ENCODE results near the gene EPB41L2. TPM values are rescaled to one million over a fixed set of nuclear protein-coding genes. Genes with fewer than 3 reads are reported as not detected.
"Not testable (repeated sequence)": the region's sequence is repeated elsewhere in the genome, so short reads cannot be mapped to it uniquely, and the experiment has no call there.

EPB41L2 gene
- total RNA-seq, 2 donors from 2014 or later: 143 to 193 TPM

DNA sequence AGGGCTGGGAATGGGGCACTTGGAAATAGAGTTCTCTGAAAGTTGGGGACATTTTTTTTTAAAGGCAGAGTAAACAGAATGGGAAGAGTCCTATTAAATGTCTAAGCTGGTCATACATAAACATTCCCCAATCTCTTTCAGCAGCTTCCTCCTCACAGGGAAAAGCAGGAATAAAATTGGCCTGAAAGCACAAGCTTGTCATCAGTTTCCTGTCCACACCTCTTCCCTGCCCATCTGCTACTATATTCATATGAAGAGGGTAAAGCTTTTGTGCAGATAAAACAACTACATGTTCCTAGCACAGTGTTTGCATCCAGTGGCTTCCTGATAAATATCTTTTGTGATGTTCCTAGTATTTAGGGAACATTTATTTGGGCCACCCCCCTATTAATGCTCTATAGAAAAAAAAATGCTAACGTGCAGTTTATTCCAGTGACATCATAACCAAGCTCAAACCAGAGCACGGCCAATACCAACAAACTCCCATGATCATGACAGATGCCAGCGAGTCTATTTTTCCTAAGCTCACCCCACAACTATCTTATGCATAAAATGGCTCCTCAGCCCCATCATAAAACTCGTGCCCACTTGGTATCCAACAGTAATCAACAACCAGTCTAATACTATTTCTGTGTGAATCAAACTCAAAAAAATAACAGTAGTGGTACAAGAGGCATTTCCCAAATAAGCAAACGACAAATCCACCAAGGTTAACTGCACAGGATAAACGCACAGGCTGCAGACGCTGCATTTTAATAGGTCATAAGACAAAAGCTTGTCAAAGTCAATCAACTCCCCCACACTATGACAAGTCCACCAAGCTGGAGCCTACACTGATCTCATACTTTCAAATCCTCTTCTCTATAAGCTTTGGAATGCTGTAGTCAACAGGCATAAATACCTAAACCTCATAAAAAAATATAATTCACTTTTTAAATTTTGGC lies 95.3 kb downstream of the EPB41L2 start:
- intact Hi-C loops (cut with DNase I): no loop called here
- DNase-seq (ENCODE audit: low spot score): no peak

DNA sequence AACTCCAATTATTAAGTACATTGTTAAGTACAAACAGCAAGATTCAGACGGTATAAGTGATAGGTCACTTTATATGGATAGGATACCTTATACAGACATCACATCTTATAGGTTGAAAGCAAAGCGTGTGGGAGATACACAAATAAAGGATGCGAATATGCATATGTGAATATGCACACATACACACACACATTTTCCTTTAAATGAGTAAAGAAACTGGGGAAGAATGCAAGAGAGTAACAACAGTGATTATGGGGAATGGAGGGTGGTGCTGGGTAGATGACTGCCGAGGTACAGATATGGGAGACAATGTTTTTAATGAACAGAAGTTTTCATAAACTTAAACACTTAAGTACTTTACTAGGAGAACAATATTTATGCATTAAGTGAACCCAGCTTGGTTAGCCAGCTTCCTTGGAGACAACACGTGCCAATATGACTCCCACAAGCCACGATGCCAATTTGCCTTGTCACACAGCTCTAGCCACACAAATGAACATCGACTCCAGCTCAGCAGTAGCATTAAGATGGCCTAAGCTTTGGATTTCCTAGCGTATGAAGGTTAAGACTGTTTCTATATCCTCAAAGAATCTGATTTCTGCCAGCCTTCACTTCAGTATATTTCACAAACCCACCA lies 96.6 kb downstream of the EPB41L2 start:
- DNase-seq (ENCODE audit: low spot score): no peak
- intact Hi-C loops (cut with DNase I): no loop called here

DNA sequence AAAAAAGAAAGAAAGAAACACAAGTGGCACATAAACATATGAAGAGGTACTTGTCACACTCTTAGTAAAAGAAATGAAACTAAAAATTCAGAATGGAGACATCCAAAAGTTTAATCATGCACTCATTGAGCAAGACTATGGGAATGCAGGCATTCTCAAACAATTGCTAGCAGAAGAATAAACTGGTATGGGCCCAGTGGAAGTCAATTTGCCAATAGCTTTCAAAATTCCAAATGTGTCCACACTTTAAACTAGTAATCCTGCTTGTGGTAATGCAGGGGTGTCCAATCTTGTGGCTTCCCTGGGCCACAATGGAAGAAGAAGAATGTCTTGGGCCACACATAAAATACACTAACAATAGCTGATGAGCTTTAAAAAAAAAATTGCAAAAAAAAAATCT lies 97.4 kb downstream of the EPB41L2 start:
- DNase-seq (ENCODE audit: low spot score): no peak
- intact Hi-C loops (cut with DNase I): no loop called here

DNA sequence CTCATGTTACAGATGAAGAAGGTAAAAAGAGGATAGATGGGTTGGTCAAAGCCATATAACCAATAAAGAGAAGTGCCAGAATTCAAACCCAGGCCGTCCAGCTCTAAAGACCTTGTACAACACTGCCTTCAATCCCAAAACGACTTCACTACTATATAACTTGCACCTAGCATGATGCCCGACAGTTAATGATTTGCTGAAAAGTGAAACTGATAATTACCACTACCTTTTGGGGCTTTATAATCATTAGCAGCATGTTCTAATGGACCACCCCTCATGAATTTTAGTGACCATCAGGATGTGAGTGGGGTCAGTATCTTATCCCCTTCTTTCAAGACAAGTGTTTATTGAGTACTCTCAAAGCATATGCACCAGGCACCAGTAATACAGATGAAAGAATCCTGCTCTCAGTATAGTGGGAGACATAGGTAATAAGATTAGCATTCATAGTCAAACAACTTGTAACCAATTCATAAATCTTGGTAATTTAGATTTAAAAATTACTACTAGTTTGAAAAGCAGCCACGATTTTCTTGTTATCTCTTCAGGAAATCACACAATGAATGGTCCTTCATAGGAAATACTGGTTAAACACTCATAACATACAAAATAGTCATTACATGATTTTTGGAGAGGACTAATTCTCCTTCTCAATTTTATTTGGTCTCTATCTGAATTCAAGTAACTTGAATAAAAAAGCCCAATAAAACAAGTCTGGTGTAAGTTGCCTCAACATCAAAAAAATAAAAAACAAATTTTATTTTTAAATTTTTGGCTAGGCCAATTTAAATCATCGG lies 98.0 kb downstream of the EPB41L2 start:
- DNase-seq (ENCODE audit: low spot score): no peak
- intact Hi-C loops (cut with DNase I): no loop called here

DNA sequence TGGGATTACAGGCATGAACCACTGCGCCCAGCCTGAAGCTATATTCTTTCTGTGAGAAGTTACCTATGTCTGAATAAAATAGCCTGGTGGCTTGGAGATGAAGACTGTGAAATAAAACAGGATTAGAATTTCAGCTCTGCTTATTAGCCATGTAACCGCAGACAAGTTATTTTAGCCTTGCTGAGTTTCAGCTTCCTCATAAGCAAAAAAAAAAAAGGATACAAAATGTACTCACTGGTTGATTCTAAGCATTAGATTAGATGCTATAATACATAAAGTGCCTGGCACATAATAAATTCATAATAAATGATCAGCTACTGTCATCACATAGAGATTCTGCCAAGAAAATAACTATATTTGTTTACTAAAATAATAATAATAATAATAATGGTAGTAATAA lies 98.8 kb downstream of the EPB41L2 start:
- intact Hi-C loops (cut with DNase I): no loop called here
- no peak for DNase-seq (ENCODE audit: low spot score)

DNA sequence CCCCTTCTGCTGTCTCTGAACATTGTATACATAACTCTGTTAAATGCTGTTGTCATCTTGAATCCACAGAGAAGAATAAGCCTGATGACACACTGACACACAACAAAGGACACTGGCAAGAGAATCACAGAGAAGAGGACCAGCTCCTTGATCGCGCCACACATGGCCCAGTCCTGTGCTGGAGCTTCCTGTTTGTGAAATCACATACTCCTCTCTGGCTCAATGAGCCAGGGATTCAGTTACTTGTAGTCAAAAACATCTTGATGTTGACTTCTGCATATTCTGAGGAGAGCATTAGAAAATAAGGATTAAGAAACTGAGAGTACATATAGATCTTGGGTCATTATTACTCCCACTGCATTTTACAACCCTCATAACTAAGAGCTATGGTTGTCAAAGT lies 100.1 kb downstream of the EPB41L2 start:
- intact Hi-C loops (cut with DNase I): no loop called here
- no peak for DNase-seq (ENCODE audit: low spot score)

DNA sequence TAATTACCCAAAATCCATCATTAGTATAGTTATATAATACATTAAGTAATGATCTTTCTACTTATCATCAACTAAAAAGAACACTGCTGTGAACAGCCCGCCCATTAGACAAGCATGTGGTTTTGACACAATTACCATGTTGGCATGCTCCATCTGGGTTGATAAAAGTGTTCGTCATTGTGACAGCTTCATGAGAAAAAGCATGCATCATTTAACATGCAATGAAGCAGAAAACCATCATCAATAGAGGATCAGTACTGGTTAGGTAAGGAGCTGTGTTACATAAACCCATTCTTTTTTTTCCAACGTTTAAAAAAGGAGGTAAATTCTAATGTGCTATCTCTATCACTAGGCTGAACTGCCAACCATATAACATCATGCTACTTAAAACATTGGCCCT lies 101.9 kb downstream of the EPB41L2 start:
- intact Hi-C loops (cut with DNase I): no loop called here
- DNase-seq (ENCODE audit: low spot score): no peak

DNA sequence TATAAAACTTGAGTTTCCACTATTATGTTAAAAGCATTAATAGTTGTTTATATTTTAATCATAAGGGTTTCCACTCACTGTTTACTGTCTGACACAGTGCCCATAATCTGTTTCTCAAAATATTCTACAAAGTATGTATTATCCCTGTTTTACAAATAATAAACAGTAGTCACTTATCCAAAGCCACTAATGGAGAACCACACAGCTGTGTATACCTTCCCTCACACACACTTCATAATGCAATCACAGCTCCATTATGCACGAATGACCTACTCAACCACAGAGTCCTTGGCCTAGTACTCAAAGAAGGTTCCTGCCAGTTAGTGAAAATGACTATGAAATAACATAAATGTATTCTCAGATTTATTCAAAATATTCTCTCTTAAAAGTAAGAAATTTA lies 103.1 kb downstream of the EPB41L2 start:
- no peak for DNase-seq (ENCODE audit: low spot score)
- intact Hi-C loops (cut with DNase I): no loop called here

DNA sequence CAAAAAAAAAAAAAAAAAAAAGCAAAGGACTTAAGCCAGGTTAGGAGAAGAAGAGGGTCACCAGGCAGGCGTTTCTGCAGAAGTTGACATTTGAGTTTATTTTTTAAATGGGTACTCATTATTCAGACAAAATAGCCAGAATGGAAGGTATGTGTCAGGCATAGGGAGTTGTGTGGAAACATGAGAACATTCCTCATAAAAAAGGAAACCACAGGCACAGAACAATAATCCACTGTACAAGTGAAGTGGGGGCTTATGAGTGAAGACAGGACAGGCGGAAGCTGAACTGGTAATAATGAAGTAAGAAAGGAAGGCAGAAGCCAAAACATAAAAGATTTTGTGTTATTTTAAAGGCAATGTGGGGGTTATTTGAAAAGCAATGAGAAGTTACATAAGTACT lies 104.6 kb downstream of the EPB41L2 start:
- intact Hi-C loops (cut with DNase I): no loop called here
- no peak for DNase-seq (ENCODE audit: low spot score)

DNA sequence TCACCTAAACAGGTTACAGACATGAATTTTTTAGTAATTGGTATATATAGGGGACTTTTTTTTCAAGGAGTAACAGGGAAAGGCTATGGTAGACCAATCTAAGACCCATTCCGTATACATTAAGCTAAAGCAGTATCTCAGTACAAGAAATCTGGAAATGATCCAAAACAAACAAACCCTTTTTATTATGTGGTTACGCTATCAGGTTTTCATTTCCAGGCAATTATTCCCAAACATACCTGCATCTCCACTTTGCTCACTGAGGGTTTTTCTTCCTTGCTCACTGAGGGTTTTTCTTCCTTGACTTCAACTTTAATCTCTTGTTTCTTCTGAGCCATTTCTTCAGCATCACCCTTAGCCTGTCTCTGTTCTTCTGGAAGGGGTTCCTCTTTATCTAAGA lies 107.3 kb downstream of the EPB41L2 start:
- intact Hi-C loops (cut with DNase I): no loop called here
- no peak for DNase-seq (ENCODE audit: low spot score)

DNA sequence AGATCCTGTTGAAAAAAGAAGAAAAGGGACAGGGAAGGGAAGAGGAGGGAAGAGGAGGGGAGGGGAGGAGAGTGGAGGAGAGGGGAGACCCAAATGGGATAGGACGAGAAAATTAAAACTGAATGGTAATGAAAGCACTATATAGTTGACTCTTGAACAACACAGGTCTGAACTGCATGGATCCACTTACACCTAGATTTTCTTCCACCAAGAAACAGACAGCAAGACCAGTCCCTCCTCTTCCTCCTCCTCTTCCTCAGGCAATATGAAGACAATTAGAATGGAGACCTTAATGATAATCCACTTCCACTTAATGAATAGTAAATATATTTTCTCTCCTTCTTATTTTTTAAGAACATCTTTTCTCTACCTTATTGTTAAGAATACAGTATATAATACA lies 113.5 kb downstream of the EPB41L2 start:
- DNase-seq (ENCODE audit: low spot score): no peak
- intact Hi-C loops (cut with DNase I): loop anchor here in 1 of 2 donors (5.0 kb wide), 1 partner anchor 82 kb away; no protein-coding TSS in a partner anchor

DNA sequence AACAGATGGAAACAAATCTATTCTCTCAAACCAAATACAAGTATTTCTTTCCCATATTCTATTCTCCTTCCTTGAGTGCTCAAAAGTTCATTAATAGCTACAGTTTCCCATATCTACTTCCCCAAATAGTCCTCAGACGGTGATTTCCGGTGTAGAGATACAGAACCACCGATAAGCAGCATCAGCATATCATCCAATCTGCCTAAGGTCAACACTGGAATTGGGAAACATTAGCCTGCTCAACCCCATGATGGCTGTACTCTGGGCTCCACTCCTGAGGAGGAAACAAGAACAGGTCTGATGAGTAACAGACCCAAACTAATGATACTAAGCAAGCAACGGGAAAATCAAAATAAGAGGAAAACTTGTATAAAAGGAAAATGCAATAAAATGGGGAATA lies 115.6 kb downstream of the EPB41L2 start:
- intact Hi-C loops (cut with DNase I): loop anchor here in 1 of 2 donors (5.0 kb wide), 1 partner anchor 80 kb away; no protein-coding TSS in a partner anchor

DNA sequence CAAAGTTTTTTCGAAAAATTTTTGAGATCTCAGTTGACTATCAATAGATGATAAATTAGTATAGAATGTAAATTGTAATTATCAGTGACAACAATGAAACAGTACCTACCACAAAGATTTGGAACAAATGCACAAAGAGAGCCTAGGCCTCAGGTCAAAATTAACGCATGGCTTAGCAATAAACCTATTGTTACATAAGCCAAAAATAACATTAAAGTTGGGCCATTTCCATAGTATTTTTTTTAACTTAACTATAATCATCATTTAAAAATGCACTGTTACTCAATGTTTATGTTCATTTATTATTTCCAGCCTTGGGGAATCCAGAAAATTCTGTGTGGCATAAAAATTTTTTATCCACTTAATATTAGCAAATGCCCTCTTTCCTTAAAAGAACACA lies 117.0 kb downstream of the EPB41L2 start:
- DNase-seq (ENCODE audit: low spot score): no peak
- intact Hi-C loops (cut with DNase I): loop anchor here in 1 of 2 donors (5.0 kb wide), 1 partner anchor 79 kb away; no protein-coding TSS in a partner anchor

More for the DNA sequence above, 115.6 kb downstream of the EPB41L2 start:
- DNase-seq (ENCODE audit: low spot score): no peak

DNA sequence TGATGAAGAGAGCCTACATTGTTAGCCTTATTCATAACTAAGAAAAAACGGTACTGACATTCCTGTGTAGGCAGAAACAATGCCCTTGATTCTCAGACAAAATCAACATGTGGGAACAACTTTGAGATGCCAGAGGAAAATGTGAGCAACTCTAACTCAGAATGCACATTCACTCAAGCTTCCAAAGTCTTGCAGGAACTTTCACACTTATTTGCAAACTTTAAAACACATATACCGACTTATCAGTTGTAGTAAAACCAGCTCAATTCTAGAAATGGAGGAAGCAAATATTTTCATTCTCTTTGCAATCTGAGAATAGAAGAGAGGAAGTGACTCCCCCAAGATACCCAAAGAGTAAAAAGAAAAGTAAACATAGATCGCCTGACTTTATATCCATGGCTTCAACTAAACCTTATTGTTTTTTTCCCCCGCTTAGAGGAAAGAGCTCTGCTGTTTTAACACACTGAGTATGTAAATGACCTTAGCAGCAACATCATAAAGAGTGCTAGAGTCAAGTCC lies 117.6 kb downstream of the EPB41L2 start:
- intact Hi-C loops (cut with DNase I): loop anchor here in 1 of 2 donors (5.0 kb wide), 1 partner anchor 78 kb away; no protein-coding TSS in a partner anchor

DNA sequence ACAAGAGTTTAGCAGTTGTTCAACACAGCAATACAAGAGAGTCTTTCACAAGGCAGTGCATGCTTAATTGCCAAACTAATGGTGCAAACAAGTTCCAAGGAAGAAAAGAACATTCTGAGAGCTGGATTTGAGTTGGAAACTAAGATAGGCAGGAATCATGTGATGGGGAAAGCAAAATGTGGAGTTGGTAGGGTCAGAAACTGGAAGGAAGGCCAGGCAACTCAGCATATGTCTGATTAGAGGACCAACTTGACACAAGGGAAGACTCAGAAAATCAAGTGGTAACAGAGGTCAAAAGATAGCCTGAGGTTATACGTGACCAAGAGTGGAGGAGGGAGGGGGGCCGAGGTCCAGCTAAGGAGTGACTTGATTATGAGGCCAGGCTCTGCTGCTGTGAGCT lies 118.6 kb downstream of the EPB41L2 start:
- DNase-seq (ENCODE audit: low spot score): no peak
- intact Hi-C loops (cut with DNase I): no loop called here

More for the DNA sequence above, 117.6 kb downstream of the EPB41L2 start:
- DNase-seq (ENCODE audit: low spot score): no peak

DNA sequence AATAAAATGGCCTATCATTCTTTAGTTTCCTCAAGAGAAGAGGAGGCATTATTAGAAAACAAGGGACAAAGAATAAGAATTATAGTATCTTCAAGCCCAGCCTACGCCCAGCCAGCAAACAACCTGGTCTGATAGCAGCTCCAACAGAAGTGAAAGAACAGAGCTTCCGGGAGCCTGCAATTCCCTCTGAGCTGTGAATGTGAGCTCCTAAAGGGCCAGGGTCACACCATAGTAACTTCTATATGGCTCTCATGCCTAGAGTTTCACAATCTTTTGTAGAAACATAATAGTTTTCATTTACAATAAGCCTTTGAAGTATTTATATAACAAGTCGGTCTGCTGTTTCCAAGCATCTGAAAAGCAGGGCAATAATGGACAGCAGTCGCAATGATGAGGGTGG lies 119.3 kb downstream of the EPB41L2 start:
- no peak for DNase-seq (ENCODE audit: low spot score)
- intact Hi-C loops (cut with DNase I): no loop called here

DNA sequence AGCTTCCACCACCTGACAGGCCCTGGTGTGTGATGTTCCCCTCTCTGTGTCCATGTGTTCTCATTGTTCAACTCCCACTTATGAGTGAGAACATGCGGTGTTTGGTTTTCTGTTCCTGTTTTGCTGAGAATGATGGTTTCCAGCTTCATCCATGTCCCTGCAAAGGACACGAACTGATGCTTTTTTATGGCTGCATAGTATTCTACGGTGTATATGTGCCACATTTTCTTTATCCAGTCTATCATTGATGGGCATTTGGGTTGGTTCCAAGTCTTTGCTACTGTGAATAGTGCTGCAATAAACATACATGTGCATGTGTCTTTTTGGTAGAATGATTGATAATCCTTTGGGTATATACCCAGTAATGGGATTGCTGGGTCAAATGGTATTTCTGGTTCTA lies 120.3 kb downstream of the EPB41L2 start:
- intact Hi-C loops (cut with DNase I); DNase-seq (ENCODE audit: low spot score): not testable (repeated sequence)

DNA sequence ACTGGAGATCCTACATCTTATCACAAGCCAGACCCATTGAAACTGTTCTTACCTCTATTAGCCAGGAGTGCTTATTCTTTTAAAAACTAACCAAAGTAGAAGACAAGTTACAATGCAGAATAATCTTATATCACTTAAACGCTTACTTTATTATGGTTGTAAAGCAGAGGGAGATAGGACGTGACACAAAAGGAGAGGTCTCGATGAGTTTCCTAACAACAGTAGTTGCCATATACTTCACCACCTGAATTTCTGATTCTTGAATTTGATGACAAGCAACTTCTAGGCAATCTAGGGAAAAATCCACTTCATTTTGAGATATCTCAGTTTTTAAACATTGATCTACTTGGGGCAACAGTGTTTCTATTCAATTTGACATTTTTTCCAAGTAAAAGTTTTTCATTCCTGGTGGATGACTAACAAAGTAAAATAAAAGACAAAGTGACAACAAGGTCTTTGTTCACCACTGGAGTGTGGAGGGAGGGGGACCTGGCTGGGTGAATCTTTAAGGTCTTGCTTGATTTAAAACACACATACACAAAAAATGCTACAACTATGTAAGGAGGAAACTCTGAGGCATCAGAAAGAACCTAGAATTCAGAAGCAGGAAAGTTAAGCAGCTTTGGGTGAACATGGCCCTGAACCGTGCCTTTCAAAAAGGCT lies 125.0 kb downstream of the EPB41L2 start:
- no peak for DNase-seq (ENCODE audit: low spot score)
- intact Hi-C loops (cut with DNase I): no loop called here

DNA sequence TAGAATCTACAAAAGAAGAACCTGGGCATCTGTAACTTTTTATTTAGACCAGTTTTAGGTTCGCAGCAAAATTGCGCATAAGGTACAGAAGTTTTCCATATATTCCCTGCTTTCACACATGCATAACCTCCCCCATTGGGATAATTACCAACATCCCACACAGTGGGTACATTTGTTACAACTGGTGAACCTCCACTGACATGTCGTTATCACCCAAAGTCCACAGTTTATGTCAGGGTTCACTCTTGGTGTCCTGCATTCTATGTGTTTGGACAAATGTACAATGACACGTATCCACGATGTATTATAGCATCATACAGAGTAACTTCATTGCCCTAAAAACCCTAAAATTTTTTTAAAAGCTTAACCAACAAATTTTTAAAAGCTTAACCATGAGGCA lies 126.1 kb downstream of the EPB41L2 start:
- DNase-seq (ENCODE audit: low spot score): no peak
- intact Hi-C loops (cut with DNase I): no loop called here
